NCI-H1436 treated with DMSO at 0.1 percent for 48 hours (cell line): ENCODE measurements around the gene C2orf15.
"Not testable (repeated sequence)": the region's sequence is repeated elsewhere in the genome, so short reads cannot be mapped to it uniquely, and the experiment has no call there.

ENCODE experiments used
- DNase-seq: peaks from one replicate; lab custom pipeline; 2025; lab: John Stamatoyannopoulos, UW

C2orf15 gene

GRCh38 chr2:99166218-99166617 lies 24.7 kb downstream of the C2orf15 start:
- no peak for DNase-seq

- no peak for DNase-seq
Observed at GRCh38 chr2:99169534-99169933, 28.0 kb downstream of the C2orf15 start.

- no peak for DNase-seq
Observed at GRCh38 chr2:99171377-99172140, 30.1 kb downstream of the C2orf15 start.

DNA sequence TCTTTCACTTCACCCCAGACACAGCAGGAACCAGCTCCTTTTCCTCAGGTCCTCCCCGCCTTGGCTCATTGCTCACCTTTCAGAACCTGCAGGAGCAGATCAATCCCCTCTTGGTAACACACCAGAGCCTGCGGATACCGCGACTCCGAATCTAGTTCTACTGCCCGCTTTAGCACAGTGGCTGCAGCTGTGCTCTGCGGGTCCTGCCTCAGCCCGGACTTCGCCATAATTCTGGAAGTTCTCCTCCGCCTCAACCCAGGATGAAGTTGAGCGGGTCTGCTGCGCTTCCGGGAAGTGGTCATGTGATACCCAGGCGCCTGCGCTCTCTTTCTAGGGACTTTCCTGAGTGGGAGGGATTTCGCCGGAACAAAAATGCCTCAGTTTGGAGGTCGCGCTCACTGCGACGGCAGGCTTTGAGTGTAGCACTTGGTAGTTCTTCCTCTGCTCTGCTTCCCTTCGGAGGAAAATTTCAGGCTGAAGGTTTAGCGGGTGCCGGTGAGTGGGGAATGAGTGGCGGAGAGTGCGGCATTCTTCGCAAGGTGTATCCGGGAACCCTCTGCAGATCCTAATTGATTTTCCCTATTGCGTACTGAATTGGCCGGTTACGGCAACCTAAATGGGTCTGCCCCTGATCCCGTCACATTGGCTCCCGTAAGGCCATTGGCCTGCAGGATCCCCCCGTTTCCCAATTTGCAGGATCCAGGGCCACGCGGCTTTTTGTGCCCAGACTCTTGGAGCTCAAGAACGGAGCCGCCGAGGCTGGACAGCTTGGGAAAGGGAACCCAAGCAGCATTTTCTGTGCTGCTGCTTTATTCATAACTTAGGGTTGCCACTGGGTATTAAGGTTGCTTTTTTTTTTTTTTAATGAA lies 39.5 kb downstream of the C2orf15 start, which contains the start of the genes MITD1 and MRPL30:
Gene MITD1 (minus strand): TSS at position 304 of the 869 bp plus-strand sequence. CDS start 77 bp downstream, at position 227.
Gene MRPL30 (plus strand): TSS at position 430 of the 869 bp plus-strand sequence. CDS start 5,020 bp downstream, outside the sequence.
- peak; percentile 57 for DNase-seq

DNA sequence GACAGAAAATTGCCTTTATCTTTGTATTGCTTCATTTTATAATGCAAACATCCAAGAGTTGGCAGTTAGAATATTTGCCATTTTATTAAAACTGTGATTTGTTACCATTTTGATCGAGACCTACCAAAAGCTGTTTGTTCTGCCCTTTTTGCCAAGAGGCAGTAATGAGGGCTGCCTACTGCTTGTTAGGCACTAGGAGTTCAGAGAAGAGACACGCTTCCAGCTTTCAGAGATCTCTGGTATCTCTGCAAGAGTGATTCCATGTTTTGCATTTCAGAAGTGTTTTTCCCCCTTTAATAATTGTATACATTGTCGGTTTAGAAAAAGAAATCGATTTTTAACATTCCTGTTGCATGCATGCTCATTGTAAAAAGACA lies 40.1 kb downstream of the C2orf15 start:
- DNase-seq = no peak

- no peak for DNase-seq
Observed at GRCh38 chr2:99183025-99183424, 41.5 kb downstream of the C2orf15 start.

DNA sequence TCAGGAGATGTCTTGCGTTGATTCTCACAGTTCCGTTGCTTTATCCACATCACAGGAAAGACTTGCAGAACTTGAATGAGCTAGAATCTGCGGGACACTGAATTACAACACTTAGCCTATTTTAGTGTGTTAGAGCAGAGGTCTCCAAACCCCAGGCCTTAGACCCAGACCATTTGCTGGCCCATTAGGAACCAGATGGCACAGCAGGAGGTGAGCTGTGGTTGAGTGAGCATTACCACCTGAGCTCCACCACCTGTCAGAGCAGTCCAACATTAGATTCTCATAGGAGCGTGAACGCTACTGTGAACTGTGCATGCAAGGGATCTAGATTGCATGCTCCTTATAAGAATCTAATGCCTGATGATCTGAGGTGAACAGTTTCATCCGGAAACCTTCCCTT lies 43.3 kb downstream of the C2orf15 start:
- no peak for DNase-seq

DNA sequence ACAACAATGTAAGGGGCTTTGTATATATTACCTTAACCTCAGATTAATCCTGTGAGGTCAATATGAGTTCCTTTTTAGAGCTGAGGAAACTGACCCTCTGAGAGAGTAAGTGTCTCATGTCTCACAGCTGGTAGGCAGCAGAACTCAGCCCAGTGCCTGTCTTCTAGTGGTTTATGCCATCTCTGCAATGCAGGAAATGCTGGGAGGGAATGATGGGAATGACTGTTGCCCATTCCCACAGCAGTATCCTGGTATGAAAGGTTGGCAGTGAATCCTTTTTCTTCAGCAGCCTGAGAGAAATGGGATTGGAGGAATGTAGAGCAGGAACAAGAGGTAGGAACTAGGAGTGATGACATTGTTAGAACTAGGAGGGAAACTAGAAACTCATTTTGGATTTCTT lies 45.5 kb downstream of the C2orf15 start:
- no peak for DNase-seq

DNA sequence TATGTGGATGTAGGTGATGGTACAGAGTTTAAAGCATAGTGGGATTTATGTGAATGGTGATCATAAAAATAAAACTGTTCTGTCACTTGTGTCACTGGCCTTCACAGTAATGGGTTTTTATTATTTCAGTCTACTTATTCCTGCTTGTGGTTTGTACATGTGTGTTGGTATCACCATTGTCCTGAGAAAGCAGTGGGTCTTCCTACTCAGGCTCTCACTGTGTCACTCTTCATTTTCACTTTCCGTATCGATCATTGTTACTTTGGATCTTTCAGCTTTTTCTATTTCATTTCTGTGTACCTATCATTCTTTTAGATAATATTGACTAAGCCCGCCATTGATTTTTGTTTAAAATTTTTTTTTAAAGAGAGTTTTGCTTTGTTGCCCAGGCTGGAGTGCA lies 46.9 kb downstream of the C2orf15 start:
- no peak for DNase-seq

- DNase-seq = no peak
Observed at GRCh38 chr2:99190548-99190947, 49.0 kb downstream of the C2orf15 start.

- not testable (repeated sequence) for DNase-seq
Observed at GRCh38 chr2:99192364-99192763, 50.9 kb downstream of the C2orf15 start.

DNA sequence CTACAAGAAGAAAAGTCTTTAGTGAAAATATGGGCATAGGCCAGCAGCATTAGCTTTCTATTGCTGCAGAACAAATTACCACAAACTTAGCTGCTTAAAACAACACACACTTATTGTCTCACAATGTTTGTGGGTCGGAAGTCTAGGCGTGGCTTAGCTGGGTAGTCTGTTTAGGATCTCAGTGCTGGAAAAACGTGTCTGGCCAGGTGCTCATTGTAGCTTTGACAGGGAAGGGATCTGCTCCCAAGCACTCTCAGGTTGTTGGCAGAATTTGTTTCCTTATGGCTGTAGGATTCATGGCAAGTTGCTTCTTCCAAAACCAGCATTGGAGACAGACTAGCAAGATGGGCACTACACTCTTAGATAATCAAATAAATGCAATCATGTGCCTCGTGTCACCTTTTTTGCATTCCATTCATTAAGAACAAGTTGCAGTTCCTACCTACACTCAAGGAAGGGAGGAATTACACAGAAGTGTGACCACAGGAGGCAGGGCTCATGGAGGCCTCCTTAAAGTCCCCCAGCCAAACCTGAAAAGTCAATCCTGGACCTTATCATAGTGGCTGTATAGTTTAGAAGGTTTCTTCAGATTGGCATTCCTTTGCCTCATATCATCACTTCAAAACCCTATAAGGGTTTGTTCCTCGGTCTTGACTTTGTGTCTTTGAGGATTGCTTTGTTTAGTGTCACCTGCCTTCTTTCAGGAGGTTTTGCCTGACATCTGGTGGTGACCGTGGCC lies 56.8 kb downstream of the C2orf15 start:
- no peak for DNase-seq

GRCh38 chr2:99200076-99200800 lies 58.7 kb downstream of the C2orf15 start:
- no peak for DNase-seq
